ENCODE data around the gene NDUFA12.

The NDUFA12 gene

DNA sequence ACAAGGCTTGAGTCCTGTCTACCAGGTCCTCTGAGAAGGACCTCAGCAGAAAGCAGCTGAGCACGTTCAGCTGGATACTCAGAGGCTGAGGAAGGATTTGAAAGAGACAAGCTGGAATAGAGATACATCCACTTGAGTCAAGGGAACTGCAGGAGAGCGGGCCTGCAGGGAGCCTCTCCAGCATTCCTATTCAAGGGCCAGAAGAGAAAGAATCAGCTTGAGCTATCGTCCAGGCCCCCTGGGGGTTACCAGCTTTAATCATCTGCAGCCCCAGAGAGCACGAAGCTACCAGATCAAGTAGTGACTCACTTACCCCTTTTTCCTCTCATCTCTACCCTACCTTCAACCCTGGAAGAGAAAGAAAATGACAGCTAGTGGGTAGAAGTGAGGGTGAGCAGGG lies 80.9 kb downstream of the NDUFA12 start:
- TF ChIP-seq SPI1 (IDR thresholded peaks at IDR 0.05; ENCODE audit: borderline replicate concordance, low read depth) (no peak), POLR2AphosphoS5 (IDR thresholded peaks at IDR 0.05; ENCODE audit: low read depth) (no peak), GABPA (IDR thresholded peaks at IDR 0.05; ENCODE audit: low read depth) (no peak)
- TF ChIP-seq, protein P1, sequence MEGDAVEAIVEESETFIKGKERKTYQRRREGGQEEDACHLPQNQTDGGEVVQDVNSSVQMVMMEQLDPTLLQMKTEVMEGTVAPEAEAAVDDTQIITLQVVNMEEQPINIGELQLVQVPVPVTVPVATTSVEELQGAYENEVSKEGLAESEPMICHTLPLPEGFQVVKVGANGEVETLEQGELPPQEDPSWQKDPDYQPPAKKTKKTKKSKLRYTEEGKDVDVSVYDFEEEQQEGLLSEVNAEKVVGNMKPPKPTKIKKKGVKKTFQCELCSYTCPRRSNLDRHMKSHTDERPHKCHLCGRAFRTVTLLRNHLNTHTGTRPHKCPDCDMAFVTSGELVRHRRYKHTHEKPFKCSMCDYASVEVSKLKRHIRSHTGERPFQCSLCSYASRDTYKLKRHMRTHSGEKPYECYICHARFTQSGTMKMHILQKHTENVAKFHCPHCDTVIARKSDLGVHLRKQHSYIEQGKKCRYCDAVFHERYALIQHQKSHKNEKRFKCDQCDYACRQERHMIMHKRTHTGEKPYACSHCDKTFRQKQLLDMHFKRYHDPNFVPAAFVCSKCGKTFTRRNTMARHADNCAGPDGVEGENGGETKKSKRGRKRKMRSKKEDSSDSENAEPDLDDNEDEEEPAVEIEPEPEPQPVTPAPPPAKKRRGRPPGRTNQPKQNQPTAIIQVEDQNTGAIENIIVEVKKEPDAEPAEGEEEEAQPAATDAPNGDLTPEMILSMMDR (IDR thresholded peaks at IDR 0.05; ENCODE audit: insufficient read depth, low read length) = no peak
- TF ChIP-seq, protein P2, sequence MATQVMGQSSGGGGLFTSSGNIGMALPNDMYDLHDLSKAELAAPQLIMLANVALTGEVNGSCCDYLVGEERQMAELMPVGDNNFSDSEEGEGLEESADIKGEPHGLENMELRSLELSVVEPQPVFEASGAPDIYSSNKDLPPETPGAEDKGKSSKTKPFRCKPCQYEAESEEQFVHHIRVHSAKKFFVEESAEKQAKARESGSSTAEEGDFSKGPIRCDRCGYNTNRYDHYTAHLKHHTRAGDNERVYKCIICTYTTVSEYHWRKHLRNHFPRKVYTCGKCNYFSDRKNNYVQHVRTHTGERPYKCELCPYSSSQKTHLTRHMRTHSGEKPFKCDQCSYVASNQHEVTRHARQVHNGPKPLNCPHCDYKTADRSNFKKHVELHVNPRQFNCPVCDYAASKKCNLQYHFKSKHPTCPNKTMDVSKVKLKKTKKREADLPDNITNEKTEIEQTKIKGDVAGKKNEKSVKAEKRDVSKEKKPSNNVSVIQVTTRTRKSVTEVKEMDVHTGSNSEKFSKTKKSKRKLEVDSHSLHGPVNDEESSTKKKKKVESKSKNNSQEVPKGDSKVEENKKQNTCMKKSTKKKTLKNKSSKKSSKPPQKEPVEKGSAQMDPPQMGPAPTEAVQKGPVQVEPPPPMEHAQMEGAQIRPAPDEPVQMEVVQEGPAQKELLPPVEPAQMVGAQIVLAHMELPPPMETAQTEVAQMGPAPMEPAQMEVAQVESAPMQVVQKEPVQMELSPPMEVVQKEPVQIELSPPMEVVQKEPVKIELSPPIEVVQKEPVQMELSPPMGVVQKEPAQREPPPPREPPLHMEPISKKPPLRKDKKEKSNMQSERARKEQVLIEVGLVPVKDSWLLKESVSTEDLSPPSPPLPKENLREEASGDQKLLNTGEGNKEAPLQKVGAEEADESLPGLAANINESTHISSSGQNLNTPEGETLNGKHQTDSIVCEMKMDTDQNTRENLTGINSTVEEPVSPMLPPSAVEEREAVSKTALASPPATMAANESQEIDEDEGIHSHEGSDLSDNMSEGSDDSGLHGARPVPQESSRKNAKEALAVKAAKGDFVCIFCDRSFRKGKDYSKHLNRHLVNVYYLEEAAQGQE (IDR thresholded peaks at IDR 0.05; ENCODE audit: insufficient replicate concordance, low read depth) = no peak
- DNase-seq (ENCODE audit: low read depth in 1 of 2, low spot score in 1 of 2) = no peak
- Histone ChIP-seq H3K27ac (replicated peaks) (no peak overlapping the region), H3K27me3 (ENCODE audit: insufficient read depth, poor library complexity, severe bottlenecking) (no peaks in the 10 kb centered on the region), H3K4me3 (replicated peaks; ENCODE audit: insufficient read depth, low read length) (no peak overlapping the region)
